Mammary epithelial cell (primary cell): ENCODE measurements around the gene ETNK2.

Source experiments
- EZH2 ChIP-seq: IDR thresholded peaks from 2 replicates; pipeline ENCODE4 v1.6.1; 2012; ENCODE audit warnings: low read length, inconsistent platforms, borderline replicate concordance
- TF ChIP-seq, protein P1 (sequence below), 2 donors: IDR thresholded peaks in 1 of 2; conservative IDR thresholded peaks in 1 of 2; 2 replicates each; pipeline ENCODE4 v1.5.1; 2011 to 2012; ENCODE audit warnings: inconsistent platforms in 2 of 2, low read length in 2 of 2, mild to moderate bottlenecking in 2 of 2, control low read depth in 1 of 2, low read depth in 1 of 2; ENCODE audit not compliant: insufficient read depth in 1 of 2; ENCODE audit errors: extremely low read depth in 1 of 2

DNA sequence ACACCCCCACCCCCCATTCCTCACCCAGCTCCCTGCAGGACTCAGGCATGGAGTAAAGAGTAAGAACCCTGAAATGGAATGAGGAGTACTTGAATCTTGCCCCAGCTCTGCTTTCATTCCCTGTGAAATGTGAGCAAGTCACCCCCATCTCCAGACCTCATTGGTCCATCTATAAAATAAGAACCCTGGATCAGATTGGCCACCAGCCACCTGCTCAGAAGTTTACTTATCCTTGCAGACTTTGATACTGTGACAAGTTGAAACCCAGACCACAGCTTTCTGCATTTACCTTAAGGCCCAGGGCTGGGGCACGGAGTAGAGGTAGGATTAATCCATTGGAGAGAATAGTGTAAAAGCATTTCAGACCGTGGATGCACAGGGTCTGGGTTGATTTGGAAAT is 42.2 kb upstream of the ETNK2 start:
- TF ChIP-seq, protein P1, sequence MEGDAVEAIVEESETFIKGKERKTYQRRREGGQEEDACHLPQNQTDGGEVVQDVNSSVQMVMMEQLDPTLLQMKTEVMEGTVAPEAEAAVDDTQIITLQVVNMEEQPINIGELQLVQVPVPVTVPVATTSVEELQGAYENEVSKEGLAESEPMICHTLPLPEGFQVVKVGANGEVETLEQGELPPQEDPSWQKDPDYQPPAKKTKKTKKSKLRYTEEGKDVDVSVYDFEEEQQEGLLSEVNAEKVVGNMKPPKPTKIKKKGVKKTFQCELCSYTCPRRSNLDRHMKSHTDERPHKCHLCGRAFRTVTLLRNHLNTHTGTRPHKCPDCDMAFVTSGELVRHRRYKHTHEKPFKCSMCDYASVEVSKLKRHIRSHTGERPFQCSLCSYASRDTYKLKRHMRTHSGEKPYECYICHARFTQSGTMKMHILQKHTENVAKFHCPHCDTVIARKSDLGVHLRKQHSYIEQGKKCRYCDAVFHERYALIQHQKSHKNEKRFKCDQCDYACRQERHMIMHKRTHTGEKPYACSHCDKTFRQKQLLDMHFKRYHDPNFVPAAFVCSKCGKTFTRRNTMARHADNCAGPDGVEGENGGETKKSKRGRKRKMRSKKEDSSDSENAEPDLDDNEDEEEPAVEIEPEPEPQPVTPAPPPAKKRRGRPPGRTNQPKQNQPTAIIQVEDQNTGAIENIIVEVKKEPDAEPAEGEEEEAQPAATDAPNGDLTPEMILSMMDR (conservative IDR thresholded peaks at IDR 0.05 in 1 of 2, IDR thresholded peaks at IDR 0.05 in 1 of 2; ENCODE audit: extremely low read depth in 1 of 2, insufficient read depth in 1 of 2, low read depth in 1 of 2, low read length in 2 of 2), result no peak
- TF ChIP-seq EZH2, result no peak
